Esophagus muscularis mucosa (tissue), 4 donors: ENCODE data around the gene BTBD7. TPM values are rescaled to one million over a fixed set of nuclear protein-coding genes. Genes with fewer than 3 reads are reported as not detected.

ENCODE experiments used
- DNase-seq: peaks from one replicate; pipeline ENCODE4 v3.0.0-alpha.2; 2017; ENCODE audit errors: extremely low spot score
- H3K27ac ChIP-seq, 4 donors: fragments of 200-600 bp; sonication (generic); replicated peaks in 1 of 4; 1 replicate in 3 of 4; 2 replicates in 1 of 4; pipeline ENCODE4 v1.5.1; 2016 to 2019; ENCODE audit warnings: mild to moderate bottlenecking in 1 of 4
- H3K27me3 ChIP-seq, 4 donors: fragments of 200-600 bp; sonication (generic); one replicate each; pipeline versions ENCODE4 v1.5.1 to v1.6.0; 2016 to 2019
- H3K36me3 ChIP-seq, 4 donors: fragments of 200-600 bp; sonication (generic); one replicate each; pipeline ENCODE4 v1.5.1; 2016 to 2019
- H3K4me1 ChIP-seq, 4 donors: fragments of 200-600 bp; sonication (generic); one replicate each; pipeline ENCODE4 v1.5.1; 2016 to 2019
- H3K4me3 ChIP-seq, 4 donors: fragments of 200-600 bp; sonication (generic); 1 replicate in 2 of 4; 2 replicates in 2 of 4; pipeline ENCODE4 v1.5.1; 2016 to 2019; ENCODE audit warnings: mild to moderate bottlenecking in 4 of 4, moderate library complexity in 1 of 4
- H3K9me3 ChIP-seq, 4 donors: fragments of 200-600 bp; sonication (generic); 1 replicate in 3 of 4; 2 replicates in 1 of 4; pipeline ENCODE4 v1.5.1; 2016 to 2019
- EP300 ChIP-seq: sonication (generic); formaldehyde crosslinking; IDR thresholded peaks from one replicate; pipeline ENCODE4 v1.6.1; 2017; ENCODE audit warnings: antibody characterized with exemption
- POLR2A ChIP-seq: fragments of 450-650 bp; IDR thresholded peaks from one replicate; pipeline ENCODE4 v1.6.1; 2017; ENCODE audit warnings: antibody characterized with exemption, moderate library complexity, mild to moderate bottlenecking, low read depth
- POLR2AphosphoS5 ChIP-seq, 2 donors: sonication (generic); formaldehyde crosslinking; IDR thresholded peaks; one replicate each; pipeline ENCODE4 v1.6.1; 2017; ENCODE audit warnings: antibody characterized with exemption in 2 of 2
- WGBS: methylation state at CpG from one replicate; pipeline ENCODE4 v1.1.5; 2018; 5-methylcytosine and 5-hydroxymethylcytosine counted together
- intact Hi-C: fragments of 100-400 bp; cut with DNase I; formaldehyde crosslinking; loops from one replicate; pipeline ENCODE4 v1.15.1; 2023
- total RNA-seq, 4 donors: library from RNA; depleted of rRNA; stranded (reverse); fragments of >200 nt; gene quantifications; one replicate each; pipeline versions ENCODE4 v1.1.0 to v1.2.1, GENCODE V29; 2016
- TF ChIP-seq, protein P1 (sequence below), 3 experiments: fragments of 200-600 bp in 2 of 3; fragments of 450-650 bp in 1 of 3; sonication (generic) in 2 of 3; IDR thresholded peaks; one replicate each; pipeline ENCODE4 v1.5.1; 2017 to 2019; ENCODE audit warnings: antibody characterized with exemption in 3 of 3, mild to moderate bottlenecking in 2 of 3, moderate library complexity in 1 of 3

BTBD7 gene
- total RNA-seq, 4 donors from 2014 or later, result 28.8 to 35.7 (median 30.1) TPM

DNA sequence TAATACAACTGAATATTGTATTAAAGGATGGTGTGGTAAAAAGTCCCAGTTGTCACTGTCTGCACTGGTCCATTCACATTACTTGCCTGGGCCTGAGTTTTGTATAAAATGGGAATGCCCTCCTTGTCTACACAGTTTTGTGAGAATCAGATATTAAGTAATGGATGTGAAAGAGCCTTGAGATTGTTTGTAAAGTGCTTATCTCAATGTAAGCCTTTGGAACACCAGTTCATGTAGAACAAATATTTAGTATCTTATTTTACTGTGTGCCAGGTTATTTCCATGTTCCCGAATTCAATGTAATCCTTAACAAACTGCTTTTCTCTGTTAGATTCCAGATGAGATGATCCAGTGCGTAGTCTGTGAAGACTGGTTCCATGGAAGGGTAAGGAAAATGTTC is 118.2 kb downstream of the BTBD7 start:
- intact Hi-C loops, result no loop called here
- peaks cover 49 to 91% (median 88%) of the 10 kb centered on the region in 4 donors for H3K36me3 ChIP-seq
- no peak for TF ChIP-seq POLR2AphosphoS5 (IDR thresholded peaks at IDR 0.05)
- no peak for TF ChIP-seq EP300
- TF ChIP-seq POLR2A, result no peak
- TF ChIP-seq, protein P1, sequence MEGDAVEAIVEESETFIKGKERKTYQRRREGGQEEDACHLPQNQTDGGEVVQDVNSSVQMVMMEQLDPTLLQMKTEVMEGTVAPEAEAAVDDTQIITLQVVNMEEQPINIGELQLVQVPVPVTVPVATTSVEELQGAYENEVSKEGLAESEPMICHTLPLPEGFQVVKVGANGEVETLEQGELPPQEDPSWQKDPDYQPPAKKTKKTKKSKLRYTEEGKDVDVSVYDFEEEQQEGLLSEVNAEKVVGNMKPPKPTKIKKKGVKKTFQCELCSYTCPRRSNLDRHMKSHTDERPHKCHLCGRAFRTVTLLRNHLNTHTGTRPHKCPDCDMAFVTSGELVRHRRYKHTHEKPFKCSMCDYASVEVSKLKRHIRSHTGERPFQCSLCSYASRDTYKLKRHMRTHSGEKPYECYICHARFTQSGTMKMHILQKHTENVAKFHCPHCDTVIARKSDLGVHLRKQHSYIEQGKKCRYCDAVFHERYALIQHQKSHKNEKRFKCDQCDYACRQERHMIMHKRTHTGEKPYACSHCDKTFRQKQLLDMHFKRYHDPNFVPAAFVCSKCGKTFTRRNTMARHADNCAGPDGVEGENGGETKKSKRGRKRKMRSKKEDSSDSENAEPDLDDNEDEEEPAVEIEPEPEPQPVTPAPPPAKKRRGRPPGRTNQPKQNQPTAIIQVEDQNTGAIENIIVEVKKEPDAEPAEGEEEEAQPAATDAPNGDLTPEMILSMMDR (IDR thresholded peaks at IDR 0.05), result no peak
- H3K27ac ChIP-seq, result no peak overlapping the region
- H3K9me3 ChIP-seq, result no peaks in the 10 kb centered on the region
- H3K4me1 ChIP-seq, result peaks cover 0 to 7% (median 2%) of the 10 kb centered on the region in 4 donors
- no peak for DNase-seq
- 85% methylated on average over 2 of the region's 2 CpGs for WGBS
- H3K27me3 ChIP-seq, result no peaks in the 10 kb centered on the region
- H3K4me3 ChIP-seq, result no peak overlapping the region

DNA sequence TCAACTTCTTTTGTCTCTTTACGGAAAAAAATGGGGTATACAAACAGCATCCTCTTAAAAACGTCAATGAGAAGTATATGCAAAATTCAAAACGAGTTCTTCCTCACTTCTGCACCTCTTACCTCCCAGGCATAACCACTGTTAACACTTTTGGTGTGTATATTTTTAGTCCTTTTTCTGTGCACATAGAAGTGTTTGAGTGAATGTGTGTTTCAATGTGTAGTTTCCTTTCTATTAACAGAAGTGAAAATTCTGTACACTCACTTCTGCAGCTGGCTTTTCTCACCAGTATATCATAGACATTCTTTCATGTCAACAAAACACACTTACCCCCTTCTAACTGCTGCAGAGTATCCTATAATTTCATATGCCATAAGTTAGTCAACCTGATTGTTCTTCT is 120.4 kb downstream of the BTBD7 start:
- no peaks in the 10 kb centered on the region for H3K9me3 ChIP-seq
- H3K4me3 ChIP-seq, result no peak overlapping the region
- H3K4me1 ChIP-seq, result peaks cover 10 to 26% (median 22%) of the 10 kb centered on the region in 4 donors
- peaks cover 36 to 69% (median 67%) of the 10 kb centered on the region in 4 donors for H3K36me3 ChIP-seq
- no peak for DNase-seq
- H3K27ac ChIP-seq, result no peak overlapping the region
- no peaks in the 10 kb centered on the region for H3K27me3 ChIP-seq
- intact Hi-C loops, result no loop called here
- TF ChIP-seq POLR2A, result no peak
- no peak for TF ChIP-seq EP300
- TF ChIP-seq POLR2AphosphoS5 (IDR thresholded peaks at IDR 0.05), result no peak
- TF ChIP-seq, protein P1 (IDR thresholded peaks at IDR 0.05), result no peak
- WGBS, result 83% methylated on average over 3 of the region's 3 CpGs

DNA sequence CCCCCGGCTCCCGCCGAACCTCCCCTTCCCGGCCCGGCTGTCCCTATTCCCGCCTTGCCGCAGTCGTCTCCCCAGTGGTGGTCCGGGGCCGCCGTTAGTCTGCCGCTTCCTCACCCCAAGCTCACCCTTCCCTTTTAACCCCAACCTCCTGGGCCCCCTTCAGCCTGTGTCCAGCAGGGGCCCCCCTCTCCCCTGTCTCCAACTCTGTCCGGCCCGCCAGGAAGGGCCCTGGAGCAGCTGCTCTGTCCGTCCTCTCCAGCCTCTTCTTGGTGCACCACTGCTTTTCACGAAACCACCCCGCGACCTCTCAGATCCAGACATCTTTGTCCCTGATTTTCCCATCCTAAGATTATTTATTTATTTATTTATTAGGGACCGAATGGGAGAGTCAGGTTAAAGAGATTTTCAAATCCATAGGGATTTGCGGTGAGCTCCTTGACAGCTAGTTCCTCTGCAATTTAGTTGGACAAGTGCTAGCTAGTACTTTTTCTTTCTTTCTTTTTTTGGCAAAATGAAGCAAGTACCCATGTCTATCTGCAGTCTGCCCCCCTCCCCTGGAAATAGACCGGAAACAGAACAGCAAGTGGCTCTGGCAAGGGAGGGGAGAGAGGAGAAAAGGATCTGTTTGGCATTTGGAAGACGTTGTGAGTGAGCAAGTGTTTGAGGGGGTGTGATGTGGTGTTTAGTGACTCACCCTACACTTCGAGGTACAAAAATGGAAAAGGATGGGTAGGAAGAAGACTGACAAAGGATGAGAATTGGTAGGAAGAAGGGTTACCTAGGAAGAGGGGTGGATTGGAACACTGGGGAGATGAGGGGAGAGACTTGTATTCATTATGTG is 125.1 kb downstream of the BTBD7 start:
- 0% methylated on average over 23 of the region's 23 CpGs for WGBS
- Histone ChIP-seq H3K36me3 (peaks cover 9 to 22% (median 20%) of the 10 kb centered on the region in 4 donors), H3K27ac (peak overlapping the region; percentile 79 to 97 (median 92)), H3K4me1 (peaks cover 18 to 46% (median 37%) of the 10 kb centered on the region in 4 donors), H3K9me3 (no peaks in the 10 kb centered on the region), H3K4me3 (peak overlapping the region; percentile 75 to 96 (median 87)), H3K27me3 (no peaks in the 10 kb centered on the region)
- DNase-seq, result no peak
- intact Hi-C loops, result loop anchor here (5.0 kb wide), 1 partner anchor 125 kb away; the partner anchor contains the start of gene BTBD7
- no peak for TF ChIP-seq EP300
- TF ChIP-seq, protein P1 (IDR thresholded peaks at IDR 0.05), result peak in 2 of 3 experiments; percentile 27 to 29

DNA sequence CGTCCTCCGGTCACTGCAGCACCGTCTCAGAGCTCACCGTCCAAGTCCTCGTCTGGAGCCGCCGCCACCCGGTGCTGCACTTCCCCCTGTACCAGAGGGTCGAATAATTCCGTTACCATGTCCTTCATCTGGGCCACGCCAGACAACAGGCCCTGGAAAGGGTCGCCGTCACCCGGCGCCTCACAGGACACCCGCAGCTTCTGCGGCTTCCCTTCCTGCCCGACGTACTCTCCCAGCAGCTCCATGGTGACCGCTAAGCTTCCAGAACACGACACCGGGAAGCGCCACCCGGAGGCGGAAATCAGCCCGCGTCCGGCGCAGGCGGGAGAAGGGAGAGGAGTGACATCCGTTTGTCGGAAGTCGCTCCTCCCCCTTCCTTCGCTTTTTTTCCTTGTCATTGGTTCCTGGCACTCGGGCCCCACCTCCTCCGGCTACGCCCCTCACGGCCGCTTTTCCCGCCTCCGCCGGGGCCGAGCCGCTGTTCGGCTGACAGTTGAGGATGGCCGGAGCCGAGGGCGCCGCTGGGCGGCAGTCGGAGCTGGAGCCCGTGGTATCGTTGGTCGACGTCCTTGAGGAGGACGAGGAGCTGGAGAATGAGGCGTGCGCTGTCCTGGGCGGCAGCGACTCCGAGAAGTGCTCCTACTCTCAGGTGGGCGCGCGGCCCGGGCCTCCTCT is 125.9 kb downstream of the BTBD7 start, which contains the start of the genes GON7 and UBR7:
GON7 (minus strand) TSS at position 273 of the 675 bp plus-strand sequence; CDS start at position 245, 28 bp downstream.
UBR7 (plus strand) TSS at position 464 of the 675 bp plus-strand sequence; CDS start at position 500, 36 bp downstream.
- intact Hi-C loops, result loop anchor here (5.0 kb wide), 1 partner anchor 125 kb away; the partner anchor contains the start of gene BTBD7
- peak within 1 kb of the TSS; percentile 79 to 97 (median 92) for H3K27ac ChIP-seq
- peaks cover 9 to 14% (median 12%) of the 10 kb centered on the region in 4 donors for H3K36me3 ChIP-seq
- H3K4me3 ChIP-seq, result peak within 1 kb of the TSS; percentile 75 to 96 (median 87)
- H3K4me1 ChIP-seq, result peaks cover 18 to 46% (median 37%) of the 10 kb centered on the region in 4 donors
- no peaks in the 10 kb centered on the region for H3K9me3 ChIP-seq
- under 1% methylated on average over 50 of the region's 65 CpGs for WGBS
- TF ChIP-seq, protein P1 (IDR thresholded peaks at IDR 0.05), result peak in 2 of 3 experiments; percentile 29 to 35
- TF ChIP-seq POLR2A, result no peak
- TF ChIP-seq EP300, result peak; percentile 53
- peak; percentile 88 to 94 for TF ChIP-seq POLR2AphosphoS5 (IDR thresholded peaks at IDR 0.05)
- H3K27me3 ChIP-seq, result no peaks in the 10 kb centered on the region
- DNase-seq, result peak; percentile 98
